Measurements from ENCODE around the gene HLCS.

Gene HLCS

DNA sequence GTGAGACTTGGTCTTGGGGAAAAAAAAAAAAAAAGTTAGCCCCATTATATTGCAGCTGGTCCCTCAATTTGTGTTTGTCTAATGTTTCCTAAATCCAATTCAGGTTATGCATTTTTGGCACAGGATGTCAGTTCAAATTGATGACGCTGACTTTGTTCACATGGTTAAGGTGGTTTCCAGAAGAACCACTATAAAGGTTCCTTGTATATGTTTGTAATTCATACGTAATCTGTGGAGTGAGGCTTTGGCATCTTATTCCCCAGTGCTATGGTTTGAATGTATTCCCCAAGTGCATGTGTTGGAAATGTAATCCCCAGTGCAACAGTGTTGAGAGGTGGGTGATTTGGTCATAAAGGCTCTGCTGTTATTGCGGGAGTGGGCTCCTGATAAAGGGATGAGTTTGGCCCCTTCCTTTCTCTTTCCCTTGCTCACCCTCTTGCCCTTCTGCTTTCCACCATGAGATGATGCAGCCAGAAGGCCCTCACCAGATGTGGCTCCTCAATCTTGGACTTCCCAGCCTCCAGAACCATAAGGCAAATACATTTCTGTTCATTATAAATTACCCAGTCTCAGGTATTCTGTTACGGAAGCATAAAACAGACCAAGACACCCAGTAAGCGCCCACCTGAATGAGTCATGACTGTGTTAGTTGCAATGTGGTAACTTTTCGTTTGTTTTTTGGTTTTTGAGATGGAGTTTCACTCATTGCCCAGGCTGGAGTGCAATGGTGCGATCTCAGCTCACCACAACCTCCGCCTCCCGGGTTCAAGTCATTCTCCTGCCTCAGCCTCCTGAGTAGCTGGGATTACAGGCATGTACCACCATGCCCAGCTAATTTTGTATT is 19.5 kb upstream of the HLCS start:
- no peak for DNase-seq (ENCODE audit: low read depth, low spot score)

GRCh38 chr21:36981977-36982700 is 15.7 kb upstream of the HLCS start:
- no peak for DNase-seq (ENCODE audit: low read depth, low spot score)

- DNase-seq (ENCODE audit: low read depth, low spot score), result no peak
Observed at GRCh38 chr21:36981049-36981391, 14.6 kb upstream of the HLCS start.

DNA sequence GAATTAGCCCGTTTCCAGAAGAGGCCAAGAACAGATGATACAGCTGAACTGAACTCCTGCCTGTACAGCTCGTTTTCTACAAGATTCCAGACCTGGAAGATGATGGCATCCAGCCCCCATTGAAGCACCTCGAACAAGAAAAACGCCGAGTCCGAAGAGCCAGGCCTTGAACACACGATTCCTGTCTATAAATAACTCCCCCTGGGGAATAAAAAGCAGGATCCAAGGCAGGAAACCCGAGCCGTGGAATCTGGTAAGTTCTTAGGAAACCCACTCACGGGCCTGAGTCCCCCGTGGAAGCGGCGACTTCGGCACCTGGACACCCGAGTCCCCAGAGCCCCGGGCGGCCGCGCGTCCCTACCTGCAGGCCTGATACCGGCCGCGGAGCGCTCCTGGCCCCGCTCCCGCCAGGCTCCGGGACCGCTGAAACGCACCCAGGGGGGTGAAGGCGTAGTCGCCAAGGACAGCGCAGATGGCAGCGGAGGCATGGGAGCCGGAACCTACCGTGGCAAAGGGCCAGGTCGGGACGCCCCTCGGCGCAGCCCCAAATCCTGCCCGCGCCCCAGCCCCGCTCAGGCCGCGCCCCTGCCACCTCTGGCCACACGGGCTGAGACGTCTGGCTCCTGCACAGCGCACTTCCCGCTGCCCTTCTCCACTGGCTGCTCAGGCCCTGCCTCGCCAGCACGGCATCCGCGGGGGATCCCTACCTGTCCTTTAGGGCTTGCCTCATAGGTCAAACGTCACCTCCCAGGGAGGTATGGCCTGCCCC is 14.0 kb upstream of the HLCS start:
- no peak for DNase-seq (ENCODE audit: low read depth, low spot score)

GRCh38 chr21:36976882-36977651 is 10.6 kb upstream of the HLCS start:
- no peak for DNase-seq (ENCODE audit: low read depth, low spot score)

DNA sequence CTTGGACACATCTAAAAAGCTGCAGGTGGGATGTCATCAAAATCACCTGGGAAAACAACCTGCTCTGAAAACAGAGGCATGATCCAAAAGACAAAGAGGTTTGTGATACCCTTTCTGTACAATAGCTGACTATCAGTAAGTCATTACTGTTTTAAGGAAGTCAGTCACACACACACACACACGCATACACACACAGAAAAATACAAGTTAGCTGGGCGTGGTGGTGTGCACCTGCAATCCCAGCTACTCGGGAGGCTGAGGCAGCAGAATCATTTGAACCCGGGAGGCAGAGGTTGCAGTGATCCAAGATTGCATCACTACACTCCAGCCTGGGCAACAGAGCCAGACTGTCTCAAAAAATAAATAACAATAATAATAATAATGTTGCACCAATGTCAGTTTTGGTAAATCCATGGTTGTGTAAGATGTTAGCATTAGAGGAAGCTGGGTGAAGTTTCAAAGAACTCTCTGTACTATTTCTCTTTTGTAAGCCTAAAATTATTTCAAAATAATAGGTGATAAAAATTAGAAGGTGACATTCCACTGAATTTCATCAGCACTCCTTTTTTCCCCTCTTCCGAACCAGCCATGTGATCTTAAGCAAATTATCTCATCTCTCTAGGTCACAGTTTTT is 9.9 kb upstream of the HLCS start:
- no peak for DNase-seq (ENCODE audit: low read depth, low spot score)

- DNase-seq (ENCODE audit: low read depth, low spot score), result no peak
Observed at GRCh38 chr21:36974851-36975192, 8.4 kb upstream of the HLCS start.

DNA sequence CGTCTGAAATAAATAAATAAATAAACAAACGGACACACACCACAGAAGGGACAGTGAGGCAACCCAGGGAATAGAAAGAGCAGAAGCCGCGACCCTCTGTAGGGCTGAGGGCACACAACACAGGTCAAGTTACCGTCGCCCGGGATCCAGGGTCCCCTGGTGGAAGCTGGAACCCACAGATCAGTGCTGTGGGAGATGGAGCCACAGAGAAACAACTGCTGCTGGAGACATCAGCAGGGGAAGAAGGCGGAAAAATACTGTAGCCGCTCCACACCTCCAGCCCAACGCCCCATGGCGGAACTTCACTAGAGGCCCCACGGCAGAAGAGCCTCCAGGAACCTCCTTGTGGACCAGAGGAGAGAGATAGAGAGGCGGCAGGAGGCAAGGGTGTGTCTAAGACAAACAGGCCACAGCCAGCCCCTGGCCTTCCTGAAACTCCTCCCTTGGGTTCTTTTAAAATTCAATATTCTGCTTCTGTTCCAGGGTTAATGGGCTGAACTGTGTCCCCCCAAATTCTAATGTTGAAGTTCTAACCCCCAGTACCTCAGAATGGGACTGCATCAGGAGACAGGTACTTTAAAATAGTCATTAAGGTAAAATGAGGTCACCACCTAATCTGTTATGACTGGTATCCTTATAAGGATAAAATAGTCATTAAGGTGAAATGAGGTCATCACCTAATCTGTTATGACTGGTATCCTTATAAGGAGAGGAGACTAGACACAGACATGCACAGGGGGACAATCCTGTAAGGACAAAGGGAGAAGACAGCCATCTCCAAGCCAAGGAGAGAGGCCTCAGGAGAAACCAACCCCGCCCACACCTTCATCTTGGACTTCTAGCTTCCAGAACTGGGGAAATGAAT is 7.7 kb upstream of the HLCS start:
- DNase-seq (ENCODE audit: low read depth, low spot score), result no peak

- DNase-seq (ENCODE audit: low read depth, low spot score), result no peak
Observed at GRCh38 chr21:36968976-36969375, 2.5 kb upstream of the HLCS start.

GRCh38 chr21:36968414-36968813 is 1.9 kb upstream of the HLCS start:
- no peak for DNase-seq (ENCODE audit: low read depth, low spot score)

GRCh38 chr21:36966821-36967768 is 626 bp upstream of the HLCS start:
- DNase-seq (ENCODE audit: low read depth, low spot score), result no peak

GRCh38 chr21:36965720-36966065 is 776 bp downstream of the HLCS start:
- DNase-seq (ENCODE audit: low read depth, low spot score), result no peak

GRCh38 chr21:36964827-36965719 is 1.4 kb downstream of the HLCS start:
- no peak for DNase-seq (ENCODE audit: low read depth, low spot score)

- DNase-seq (ENCODE audit: low read depth, low spot score), result no peak
Observed at GRCh38 chr21:36964398-36964797, 2.1 kb downstream of the HLCS start.

DNA sequence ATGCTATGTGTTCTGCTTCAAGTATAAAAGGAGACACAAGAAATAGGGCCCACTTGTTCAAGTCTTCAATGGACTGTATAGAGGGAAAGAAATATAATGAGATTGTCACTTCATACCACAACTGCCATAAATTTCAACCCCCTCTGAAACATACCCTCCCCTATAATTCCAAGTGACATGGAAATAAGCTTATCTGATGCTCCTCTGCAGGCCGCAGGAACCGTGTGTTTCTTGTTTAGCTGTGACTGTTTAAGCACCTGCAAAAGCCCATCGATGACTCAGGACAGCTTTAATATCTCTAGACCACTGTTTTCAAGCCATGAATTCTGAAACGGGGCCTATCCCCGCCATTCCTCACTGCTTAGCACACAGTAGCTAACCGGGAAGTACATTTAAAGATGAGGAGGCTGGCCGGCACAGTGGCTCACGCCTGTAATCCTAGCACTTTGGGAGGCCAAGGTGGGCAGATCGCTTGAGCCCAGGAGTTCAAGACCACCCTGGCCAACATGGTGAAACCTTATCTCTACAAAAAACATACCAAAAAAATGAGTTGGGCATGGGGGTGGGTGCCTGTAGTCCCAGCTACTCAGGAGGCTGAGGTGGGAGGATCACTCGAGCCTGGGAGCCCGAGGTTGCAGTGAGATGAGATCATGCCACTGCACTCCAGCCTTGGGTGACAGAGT is 4.2 kb downstream of the HLCS start:
- no peak for DNase-seq (ENCODE audit: low read depth, low spot score)

- DNase-seq (ENCODE audit: low read depth, low spot score), result no peak
Observed at GRCh38 chr21:36960676-36961284, 5.7 kb downstream of the HLCS start.
